Gastroesophageal sphincter (tissue), 3 donors: ENCODE measurements around the gene DDX52.

Experiments
- CTCF ChIP-seq, 4 experiments: fragments of 200-600 bp in 2 of 4; fragments of 450-650 bp in 2 of 4; sonication (generic) in 1 of 4; IDR thresholded peaks; one replicate each; pipeline ENCODE4 v1.5.1; 2017 to 2019; ENCODE audit warnings: antibody characterized with exemption in 4 of 4, mild to moderate bottlenecking in 2 of 4, moderate library complexity in 2 of 4
- EP300 ChIP-seq: sonication (generic); formaldehyde crosslinking; IDR thresholded peaks from one replicate; pipeline ENCODE4 v1.6.1; 2017; ENCODE audit warnings: antibody characterized with exemption, mild to moderate bottlenecking
- POLR2A ChIP-seq, 2 donors: fragments of 450-650 bp; IDR thresholded peaks; one replicate each; pipeline ENCODE4 v1.6.1; 2017; ENCODE audit warnings: antibody characterized with exemption in 2 of 2, mild to moderate bottlenecking in 2 of 2, moderate library complexity in 1 of 2

- no peak for TF ChIP-seq CTCF (IDR thresholded peaks at IDR 0.05)
- no peak for TF ChIP-seq EP300
- TF ChIP-seq POLR2A (IDR thresholded peaks at IDR 0.05) = no peak
Measured at GRCh38 chr17:37672548-37673078, 29.4 kb upstream of the DDX52 start.
